Pons (tissue), 1 donor: ENCODE results near the gene MRPL24.

Experiments used
- DNase-seq: peaks from one replicate; pipeline ENCODE4 v3.0.0-alpha.2; 2016; ENCODE audit warnings: low spot score

Gene MRPL24

DNA sequence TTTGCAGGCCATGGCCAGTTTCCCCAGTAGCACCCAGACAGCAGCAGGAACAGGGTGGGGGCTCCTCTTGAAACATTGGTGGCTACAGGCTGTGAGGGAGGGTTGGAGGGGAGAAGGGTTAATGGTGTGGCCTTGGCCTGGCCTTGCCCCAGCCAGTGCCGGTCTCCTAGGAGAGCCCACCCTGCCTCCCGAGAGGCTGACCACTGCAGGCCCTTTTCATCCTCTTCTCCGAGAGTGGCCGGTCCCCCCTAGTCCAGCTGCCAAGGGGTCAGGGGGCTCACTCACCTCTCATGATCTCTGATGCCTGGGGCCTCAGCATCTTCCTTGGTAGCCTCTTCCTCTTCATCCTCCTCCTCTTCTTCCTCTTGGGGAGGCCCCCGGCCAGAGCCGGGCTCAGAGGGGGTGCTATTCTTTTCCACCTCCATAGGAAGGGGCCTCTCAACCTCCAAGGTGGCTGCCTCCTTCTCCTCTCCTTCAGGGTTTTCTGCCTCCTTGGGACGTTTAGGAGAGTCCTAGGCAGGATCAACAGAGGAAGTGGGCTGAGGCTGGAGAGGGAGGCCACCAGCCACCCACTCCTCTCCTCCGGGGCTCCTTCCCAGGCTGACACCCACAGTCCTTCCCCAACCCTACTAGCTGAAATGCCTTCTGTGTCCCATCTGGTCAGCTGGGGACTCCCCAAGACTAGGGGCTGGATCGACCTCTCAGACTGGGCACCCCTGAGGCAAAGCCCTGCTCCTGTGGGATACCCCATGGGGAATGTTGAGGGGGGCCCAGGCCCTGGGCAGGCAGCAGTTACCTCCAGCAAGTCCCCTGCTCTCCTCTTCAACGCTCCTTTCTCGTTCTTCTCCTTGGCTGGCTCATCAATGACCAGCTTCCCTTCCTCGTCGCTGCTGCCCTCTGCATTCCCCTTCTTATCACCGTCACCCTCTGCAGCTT is 2.7 kb upstream of the MRPL24 start:
- no peak for DNase-seq

DNA sequence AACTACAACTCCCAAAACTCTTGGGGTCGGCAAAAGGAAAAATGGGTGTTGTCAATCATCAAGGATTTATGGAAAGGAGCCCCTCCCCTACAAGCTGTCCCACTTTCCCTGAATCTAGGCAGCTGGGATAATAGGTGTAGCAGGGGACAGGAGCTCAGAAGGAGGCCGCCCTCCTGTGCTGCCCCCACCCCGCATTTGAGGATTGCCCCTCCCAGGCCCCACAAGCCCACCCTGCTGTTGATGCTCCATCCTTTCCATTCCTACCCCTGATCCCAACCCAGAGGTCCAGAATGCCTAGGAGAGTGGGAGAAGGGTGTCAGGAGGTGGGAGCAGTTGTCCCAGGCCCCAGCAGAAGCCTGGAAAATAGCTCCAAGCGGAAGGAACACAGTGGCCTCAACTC is 1.9 kb upstream of the MRPL24 start:
- no peak for DNase-seq

GRCh38 chr1:156742017-156742416 is 1.1 kb upstream of the MRPL24 start:
- no peak for DNase-seq

DNA sequence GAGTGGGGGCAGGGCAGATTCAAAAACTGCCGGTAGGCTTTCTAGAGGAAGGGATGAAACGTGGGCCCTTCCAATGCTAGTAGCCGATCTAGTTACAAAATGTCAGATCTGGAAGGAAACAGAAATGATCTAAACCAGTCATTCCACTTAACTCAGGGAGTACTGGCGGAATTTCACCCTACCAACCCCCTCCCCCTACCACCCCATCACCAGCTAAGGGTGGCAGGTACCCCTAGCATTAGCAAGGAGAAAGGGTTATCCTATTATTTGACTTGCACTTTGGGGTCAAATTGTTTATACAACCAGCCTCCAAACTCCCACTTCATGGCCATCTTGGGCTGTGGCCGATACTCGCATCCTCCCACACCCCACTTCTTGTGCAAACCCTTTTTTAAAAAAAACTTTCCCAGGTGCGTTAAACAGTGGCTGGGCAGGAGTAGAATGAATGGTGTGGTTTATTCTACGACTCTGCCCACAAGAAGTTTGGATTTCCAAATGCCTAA is 644 bp upstream of the MRPL24 start:
- DNase-seq = no peak

GRCh38 chr1:156740237-156740740 is 599 bp downstream of the MRPL24 start:
- no peak for DNase-seq

GRCh38 chr1:156738916-156739315 is 2.0 kb downstream of the MRPL24 start:
- DNase-seq = no peak

- DNase-seq = no peak
Measured at GRCh38 chr1:156738407-156738806, 2.5 kb downstream of the MRPL24 start.

- DNase-seq = no peak
Measured at GRCh38 chr1:156733989-156734584, 6.8 kb downstream of the MRPL24 start.

GRCh38 chr1:156728599-156729462 is 12.1 kb downstream of the MRPL24 start, which contains the start of gene ISG20L2:
Gene ISG20L2, minus strand, starts transcription at chr1:156728766. Its CDS starts 1,114 bp downstream, at chr1:156727652.
- DNase-seq = peak; percentile 93

- peak; percentile 75 for DNase-seq
Measured at GRCh38 chr1:156727926-156728598, 12.8 kb downstream of the MRPL24 start, which contains the start of gene METTL25B. Gene METTL25B, plus strand, starts transcription at chr1:156728469. Its CDS starts 636 bp downstream, at chr1:156729105.

- no peak for DNase-seq
Measured at GRCh38 chr1:156727492-156727891, 13.4 kb downstream of the MRPL24 start.

GRCh38 chr1:156726549-156727226 is 14.2 kb downstream of the MRPL24 start:
- peak; percentile 65 for DNase-seq

DNA sequence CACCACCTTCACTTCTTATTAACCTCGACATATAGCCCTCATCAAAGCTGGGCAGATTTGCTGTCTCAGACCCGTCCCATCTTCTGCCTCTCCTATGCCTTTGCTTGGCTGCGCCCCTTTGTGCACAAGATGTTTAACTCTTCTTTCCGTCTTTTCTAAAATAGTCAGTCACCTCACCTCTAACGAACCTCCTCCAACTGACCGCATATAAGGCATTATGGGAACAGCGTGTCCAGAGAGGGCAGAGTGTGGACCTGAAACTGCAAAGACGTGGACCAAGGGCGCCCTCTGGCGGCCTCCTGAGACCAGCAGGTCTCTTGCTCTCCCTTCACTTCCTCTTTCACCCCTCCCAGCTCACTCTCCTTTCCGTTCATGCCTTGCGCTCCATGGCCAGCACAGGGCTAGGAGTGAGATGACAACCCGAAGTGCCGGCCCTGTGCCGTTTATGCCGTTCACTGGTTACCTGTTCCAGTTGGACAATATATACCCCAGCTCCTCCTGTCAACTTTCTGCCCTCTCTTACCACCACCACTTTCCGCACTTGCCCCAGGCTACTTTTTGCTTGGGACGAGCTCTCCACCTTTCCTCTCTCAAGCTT is 15.1 kb downstream of the MRPL24 start:
- DNase-seq = peak; percentile 88

DNA sequence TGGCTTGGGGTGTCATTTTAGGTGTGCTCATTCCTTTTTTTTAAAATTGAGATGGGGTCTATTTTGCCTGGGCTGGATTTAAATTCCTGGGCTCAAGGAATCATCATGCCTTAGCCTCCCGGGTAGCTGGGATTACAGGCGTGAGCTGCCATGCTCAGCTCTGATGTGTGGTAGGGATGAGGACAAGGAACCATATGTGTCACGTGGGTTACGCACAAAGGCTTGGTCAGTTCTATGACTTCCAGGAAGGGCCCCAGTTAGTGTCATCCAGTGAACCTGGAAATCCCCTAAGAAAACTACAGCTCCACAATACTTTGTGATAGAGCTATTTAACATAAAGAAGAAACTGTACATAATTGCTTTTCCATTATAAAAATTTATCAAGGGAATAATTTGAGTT is 19.4 kb downstream of the MRPL24 start:
- no peak for DNase-seq

GRCh38 chr1:156721131-156721530 is 19.8 kb downstream of the MRPL24 start:
- no peak for DNase-seq

GRCh38 chr1:156717351-156717750 is 23.5 kb downstream of the MRPL24 start:
- no peak for DNase-seq

GRCh38 chr1:156714830-156715229 is 26.1 kb downstream of the MRPL24 start:
- no peak for DNase-seq

DNA sequence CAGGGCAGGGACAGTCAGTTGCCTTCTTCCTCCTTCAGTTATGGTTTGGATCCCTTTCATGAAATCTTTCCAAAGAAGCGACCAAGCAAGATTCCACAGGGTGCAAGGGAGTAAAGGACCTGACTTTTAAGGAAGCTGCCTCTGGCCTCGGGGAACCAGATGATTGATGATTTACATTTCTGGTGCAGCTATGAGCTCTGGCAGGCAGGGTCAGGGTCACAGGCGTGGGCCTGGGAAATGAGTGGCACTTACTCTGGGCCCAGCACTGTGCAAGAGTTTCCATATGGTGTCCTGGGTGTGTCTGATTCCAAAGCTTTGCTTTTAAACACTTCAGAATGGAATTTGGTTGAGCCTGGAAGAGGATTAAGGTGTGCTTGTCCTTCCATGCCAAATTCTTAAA is 28.3 kb downstream of the MRPL24 start:
- DNase-seq = no peak

DNA sequence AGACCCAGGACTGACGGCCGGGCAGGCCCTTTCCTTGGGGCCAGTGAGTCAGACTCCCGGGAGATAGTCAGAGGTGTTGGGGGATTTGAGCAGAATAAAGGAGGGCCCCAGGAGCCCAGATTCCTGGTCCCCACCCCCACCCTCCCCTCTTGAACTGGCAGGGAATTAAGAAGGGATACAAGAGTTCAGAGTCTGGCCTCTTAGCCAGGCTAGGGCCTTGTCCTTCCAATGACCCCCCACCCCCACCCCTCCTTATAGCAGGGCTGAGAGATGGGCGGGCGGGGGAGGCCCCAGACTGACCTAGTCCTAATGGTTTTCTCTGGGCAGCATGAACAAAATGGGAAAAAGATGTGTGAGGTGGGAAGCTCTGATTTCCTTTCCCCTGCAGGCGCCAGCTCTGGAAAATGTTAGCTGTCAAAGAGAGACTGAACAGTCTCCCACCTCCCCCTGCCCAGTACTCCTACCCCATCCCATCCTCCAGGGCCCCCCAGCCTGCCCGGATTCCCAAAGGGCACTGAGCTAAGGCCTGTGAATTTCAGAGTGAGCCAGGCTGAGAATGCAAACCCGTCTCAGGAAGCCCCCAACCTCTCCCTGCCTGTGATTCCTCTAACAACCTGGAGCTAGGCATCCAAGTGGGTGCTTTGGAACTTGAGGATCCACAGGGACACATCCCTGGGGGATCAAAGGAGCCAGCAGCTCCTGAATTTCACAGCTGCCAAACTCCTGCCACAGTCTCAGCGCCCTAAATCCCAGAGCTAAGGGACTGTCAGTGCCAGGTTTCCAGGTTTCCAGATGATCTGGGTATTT is 29.7 kb downstream of the MRPL24 start:
- no peak for DNase-seq
